Measurements from ENCODE around the gene ADAMTS16.

The ADAMTS16 gene

GRCh38 chr5:5293029-5293428 is 152.9 kb downstream of the ADAMTS16 start:
- DNase-seq: no peak

DNA sequence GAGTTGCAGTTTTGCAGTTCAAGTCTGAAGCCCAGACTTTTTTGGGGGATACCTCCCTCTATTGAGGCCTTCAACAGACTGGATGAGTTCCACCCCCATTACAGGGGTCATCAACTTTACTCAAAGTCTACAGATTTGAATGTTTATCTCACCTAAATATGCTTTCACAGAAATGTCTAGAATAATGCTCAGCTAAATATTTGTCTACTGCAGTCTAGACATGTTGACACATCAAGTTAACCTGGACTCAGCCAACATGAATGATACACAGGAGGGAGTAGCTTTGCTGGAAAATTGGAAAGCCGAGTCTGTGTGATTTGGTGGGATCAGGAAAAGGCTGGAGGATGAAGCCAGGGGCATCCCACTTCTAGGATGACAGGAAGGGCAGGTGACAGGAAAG is 154.3 kb downstream of the ADAMTS16 start:
- DNase-seq: no peak

GRCh38 chr5:5295351-5295750 is 155.2 kb downstream of the ADAMTS16 start:
- DNase-seq: no peak

GRCh38 chr5:5296051-5296450 is 155.9 kb downstream of the ADAMTS16 start:
- no peak for DNase-seq

- no peak for DNase-seq
Measured at GRCh38 chr5:5297432-5298067, 157.4 kb downstream of the ADAMTS16 start.

GRCh38 chr5:5298068-5298633 is 158.0 kb downstream of the ADAMTS16 start:
- DNase-seq: no peak

- no peak for DNase-seq
Measured at GRCh38 chr5:5298841-5299541, 158.9 kb downstream of the ADAMTS16 start.

DNA sequence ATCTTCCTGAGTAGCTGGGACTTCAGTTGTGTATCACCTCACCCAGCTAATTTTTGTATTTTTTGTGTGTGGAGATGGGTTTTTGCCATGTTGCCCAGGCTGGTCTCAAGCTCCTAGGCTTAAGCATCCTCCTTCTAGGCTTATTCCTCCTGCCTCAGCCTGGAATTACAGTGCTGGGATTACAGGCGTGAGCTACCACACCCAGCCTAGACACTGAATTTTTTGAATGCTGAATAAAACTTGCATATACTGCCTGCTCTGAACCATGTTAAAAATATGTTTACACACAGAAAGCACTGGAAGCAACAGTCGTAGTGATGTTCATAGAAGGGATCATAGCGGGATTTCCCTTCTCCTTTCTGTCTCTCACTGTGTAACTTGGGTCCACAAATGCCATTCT is 161.0 kb downstream of the ADAMTS16 start:
- no peak for DNase-seq

DNA sequence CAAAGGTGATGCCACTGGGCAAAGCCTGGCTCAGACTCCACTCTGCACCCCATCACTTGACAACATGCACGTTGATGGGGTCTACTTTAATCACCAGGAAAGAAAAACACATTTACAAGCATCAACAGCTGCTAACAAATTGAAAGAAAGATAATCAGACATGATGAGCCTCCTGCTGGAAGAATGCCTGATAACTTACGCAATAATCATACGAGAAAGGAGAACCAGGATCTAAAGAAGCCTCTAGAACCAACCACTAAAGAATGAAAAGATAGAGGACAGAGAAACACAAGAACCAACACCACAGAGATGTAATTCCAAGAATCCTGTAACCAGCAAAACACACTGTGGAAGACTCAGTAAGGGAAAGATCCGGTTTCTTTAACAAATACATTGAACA is 162.1 kb downstream of the ADAMTS16 start:
- no peak for DNase-seq

DNA sequence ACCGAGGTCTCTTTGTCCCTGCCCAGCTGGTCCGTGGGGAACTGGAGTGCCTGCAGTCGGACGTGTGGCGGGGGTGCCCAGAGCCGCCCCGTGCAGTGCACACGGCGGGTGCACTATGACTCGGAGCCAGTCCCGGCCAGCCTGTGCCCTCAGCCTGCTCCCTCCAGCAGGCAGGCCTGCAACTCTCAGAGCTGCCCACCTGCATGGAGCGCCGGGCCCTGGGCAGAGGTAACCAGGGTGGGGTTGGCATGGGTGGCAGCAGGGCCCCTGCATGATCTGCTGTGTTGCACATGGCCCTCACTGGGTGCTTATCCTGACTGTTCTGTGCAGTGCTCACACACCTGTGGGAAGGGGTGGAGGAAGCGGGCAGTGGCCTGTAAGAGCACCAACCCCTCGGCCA is 163.1 kb downstream of the ADAMTS16 start:
- DNase-seq: no peak

GRCh38 chr5:5304361-5305020 is 164.4 kb downstream of the ADAMTS16 start:
- no peak for DNase-seq

GRCh38 chr5:5306696-5307095 is 166.6 kb downstream of the ADAMTS16 start:
- no peak for DNase-seq

GRCh38 chr5:5308319-5308718 is 168.2 kb downstream of the ADAMTS16 start:
- no peak for DNase-seq

GRCh38 chr5:5309645-5310044 is 169.5 kb downstream of the ADAMTS16 start:
- no peak for DNase-seq

GRCh38 chr5:5313101-5313635 is 173.0 kb downstream of the ADAMTS16 start:
- no peak for DNase-seq

GRCh38 chr5:5314166-5314565 is 174.0 kb downstream of the ADAMTS16 start:
- DNase-seq: no peak

GRCh38 chr5:5314626-5315025 is 174.5 kb downstream of the ADAMTS16 start:
- DNase-seq: no peak

DNA sequence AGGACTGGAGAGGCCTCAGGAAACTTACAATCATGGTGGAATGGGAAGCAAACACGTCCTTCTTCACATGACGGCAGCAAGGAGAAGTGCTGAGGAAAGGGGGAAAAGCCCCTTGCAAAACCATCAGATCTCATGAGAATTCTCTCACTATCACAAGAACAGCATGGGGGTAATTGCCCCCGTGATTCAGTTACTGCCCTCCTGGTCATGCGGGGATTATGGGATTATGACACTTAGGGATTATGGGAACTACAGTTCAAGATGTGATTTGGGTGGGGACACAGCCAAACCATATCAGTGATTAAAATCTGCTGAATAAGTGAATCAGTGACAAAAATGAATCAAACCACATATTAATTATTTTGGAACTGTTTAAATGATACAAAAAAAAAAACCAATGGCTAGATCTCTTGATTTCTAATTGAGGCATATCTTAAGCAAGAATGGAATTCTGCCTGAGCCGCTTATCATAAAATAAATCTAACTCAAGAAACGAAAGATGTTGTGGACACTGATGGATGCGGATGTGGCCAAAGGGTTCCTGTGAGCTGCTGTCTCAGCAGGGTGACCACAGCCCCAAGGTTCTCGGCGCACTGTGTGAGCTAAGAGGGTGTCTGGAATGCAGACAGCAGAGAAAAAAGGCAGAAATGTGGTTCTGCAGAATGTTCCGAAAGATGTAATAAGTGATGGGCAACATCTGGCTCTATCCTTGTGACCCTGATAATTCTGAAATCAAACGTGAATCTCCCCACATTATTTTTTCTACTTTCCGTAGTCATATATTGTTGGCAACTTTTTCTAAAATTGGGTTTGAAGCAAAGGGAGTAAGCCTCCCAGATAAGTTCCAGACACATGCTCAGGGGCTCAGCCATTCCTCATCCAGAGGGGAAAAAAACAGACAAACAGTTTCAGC is 175.2 kb downstream of the ADAMTS16 start:
- no peak for DNase-seq

GRCh38 chr5:5316334-5316733 is 176.2 kb downstream of the ADAMTS16 start:
- DNase-seq: no peak

GRCh38 chr5:5317976-5318375 is 177.8 kb downstream of the ADAMTS16 start:
- no peak for DNase-seq

DNA sequence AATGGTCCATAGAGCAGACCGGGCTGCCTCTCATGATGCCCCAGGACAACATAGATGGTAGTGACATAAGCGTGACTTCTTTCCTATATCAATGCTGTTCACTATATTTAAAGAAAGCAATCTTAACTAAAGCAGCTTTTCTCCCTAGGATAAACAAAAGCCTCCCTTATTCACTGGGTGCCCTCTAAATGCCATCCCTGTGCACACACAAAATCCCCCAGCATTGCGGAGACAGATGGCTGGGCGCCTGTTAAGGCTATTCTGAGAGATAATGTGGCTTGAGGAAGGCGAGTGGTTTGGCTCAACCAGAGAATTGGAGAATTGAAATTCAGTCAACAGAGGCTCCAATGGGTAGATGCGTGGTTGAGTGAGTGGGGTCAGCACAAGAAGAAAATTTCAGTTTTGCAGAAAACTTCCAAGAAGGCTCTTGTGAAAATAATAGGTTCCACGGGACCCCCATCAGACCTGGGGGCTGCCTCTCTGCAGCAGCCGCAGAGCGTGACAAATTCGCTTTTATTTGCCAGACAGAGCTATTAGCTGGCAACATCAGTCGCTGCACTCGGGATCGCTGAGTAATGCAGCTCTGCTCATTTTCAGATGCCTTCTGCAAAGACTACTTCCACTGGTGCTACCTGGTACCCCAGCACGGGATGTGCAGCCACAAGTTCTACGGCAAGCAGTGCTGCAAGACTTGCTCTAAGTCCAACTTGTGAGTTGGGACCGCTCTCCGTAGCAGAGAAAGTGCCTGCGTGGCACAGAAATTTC is 178.5 kb downstream of the ADAMTS16 start:
- no peak for DNase-seq
